ENCODE measurements around the gene DUSP12. TPM values are rescaled to one million over a fixed set of nuclear protein-coding genes. Genes with fewer than 3 reads are reported as not detected.

Gene DUSP12
- total RNA-seq, 1 donor from 2014 or later = 21.0 TPM

GRCh38 chr1:161790587-161791317, 41.2 kb downstream of the DUSP12 start:
- Histone ChIP-seq H3K27ac (no peak overlapping the region), H3K36me3 (peaks cover 46 to 70% of the 10 kb centered on the region in 2 donors), H3K4me1 (no peaks in the 10 kb centered on the region), H3K4me3 (no peak overlapping the region), H3K27me3 (no peaks in the 10 kb centered on the region), H3K9me3 (no peaks in the 10 kb centered on the region)
- intact Hi-C loops (cut with DNase I) = no loop called here
- TF ChIP-seq, protein P1, sequence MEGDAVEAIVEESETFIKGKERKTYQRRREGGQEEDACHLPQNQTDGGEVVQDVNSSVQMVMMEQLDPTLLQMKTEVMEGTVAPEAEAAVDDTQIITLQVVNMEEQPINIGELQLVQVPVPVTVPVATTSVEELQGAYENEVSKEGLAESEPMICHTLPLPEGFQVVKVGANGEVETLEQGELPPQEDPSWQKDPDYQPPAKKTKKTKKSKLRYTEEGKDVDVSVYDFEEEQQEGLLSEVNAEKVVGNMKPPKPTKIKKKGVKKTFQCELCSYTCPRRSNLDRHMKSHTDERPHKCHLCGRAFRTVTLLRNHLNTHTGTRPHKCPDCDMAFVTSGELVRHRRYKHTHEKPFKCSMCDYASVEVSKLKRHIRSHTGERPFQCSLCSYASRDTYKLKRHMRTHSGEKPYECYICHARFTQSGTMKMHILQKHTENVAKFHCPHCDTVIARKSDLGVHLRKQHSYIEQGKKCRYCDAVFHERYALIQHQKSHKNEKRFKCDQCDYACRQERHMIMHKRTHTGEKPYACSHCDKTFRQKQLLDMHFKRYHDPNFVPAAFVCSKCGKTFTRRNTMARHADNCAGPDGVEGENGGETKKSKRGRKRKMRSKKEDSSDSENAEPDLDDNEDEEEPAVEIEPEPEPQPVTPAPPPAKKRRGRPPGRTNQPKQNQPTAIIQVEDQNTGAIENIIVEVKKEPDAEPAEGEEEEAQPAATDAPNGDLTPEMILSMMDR (IDR thresholded peaks at IDR 0.05) = no peak
- DNase-seq (ENCODE audit: low spot score in 2 of 2) = no peak

- no peaks in the 10 kb centered on the region for H3K4me1 ChIP-seq
- H3K36me3 ChIP-seq = peaks cover 45 to 66% of the 10 kb centered on the region in 2 donors
- H3K27me3 ChIP-seq = no peaks in the 10 kb centered on the region
- no peak overlapping the region for H3K4me3 ChIP-seq
- intact Hi-C loops (cut with DNase I) = loop anchor here (1.0 kb wide), 1 partner anchor 245 kb away; no protein-coding TSS in a partner anchor
- no peaks in the 10 kb centered on the region for H3K9me3 ChIP-seq
- TF ChIP-seq, protein P1 (IDR thresholded peaks at IDR 0.05) = no peak
- H3K27ac ChIP-seq = no peak overlapping the region
- DNase-seq (ENCODE audit: low spot score in 2 of 2) = no peak
These were observed 42.5 kb downstream of the DUSP12 start for GRCh38 chr1:161791904-161792655.

DNA sequence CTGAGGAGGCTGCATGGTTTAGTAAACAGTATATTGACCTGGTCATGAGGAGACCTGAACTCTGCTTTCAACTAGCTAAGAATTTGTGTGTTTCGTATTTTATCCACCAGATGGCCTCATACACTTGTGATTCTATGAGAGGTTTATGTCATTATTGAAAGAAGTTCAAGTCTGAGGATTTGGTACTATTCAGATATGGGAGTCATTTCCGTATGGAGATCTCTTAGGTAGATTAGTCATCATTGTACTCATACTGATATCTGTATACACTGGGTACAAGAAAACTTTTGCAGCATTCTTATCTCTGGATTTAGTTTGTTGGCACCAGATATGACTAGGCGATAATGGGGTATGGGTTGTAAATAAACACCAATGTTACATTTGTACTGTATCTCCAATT, 43.2 kb downstream of the DUSP12 start:
- Histone ChIP-seq H3K4me3 (no peak overlapping the region), H3K27me3 (no peaks in the 10 kb centered on the region), H3K4me1 (no peaks in the 10 kb centered on the region), H3K9me3 (no peaks in the 10 kb centered on the region), H3K27ac (no peak overlapping the region), H3K36me3 (peaks cover 38 to 66% of the 10 kb centered on the region in 2 donors)
- TF ChIP-seq, protein P1 (IDR thresholded peaks at IDR 0.05) = peak; percentile 23 to 60 (median 40)
- intact Hi-C loops (cut with DNase I) = loop anchor here (1.0 kb wide), 1 partner anchor 245 kb away; no protein-coding TSS in a partner anchor
- no peak for DNase-seq (ENCODE audit: low spot score in 2 of 2)

- Histone ChIP-seq H3K27ac (no peak overlapping the region), H3K27me3 (no peaks in the 10 kb centered on the region), H3K36me3 (peaks cover 31 to 58% of the 10 kb centered on the region in 2 donors), H3K9me3 (no peaks in the 10 kb centered on the region), H3K4me1 (no peaks in the 10 kb centered on the region), H3K4me3 (no peak overlapping the region)
- DNase-seq (ENCODE audit: low spot score in 2 of 2) = no peak
- intact Hi-C loops (cut with DNase I) = no loop called here
- TF ChIP-seq, protein P1 (IDR thresholded peaks at IDR 0.05) = no peak
These were observed 50.2 kb downstream of the DUSP12 start for GRCh38 chr1:161799792-161800191.

GRCh38 chr1:161801955-161802354, 52.4 kb downstream of the DUSP12 start:
- H3K4me1 ChIP-seq = peaks cover 0 to 6% of the 10 kb centered on the region in 2 donors
- no peak overlapping the region for H3K27ac ChIP-seq
- peaks cover 16 to 43% of the 10 kb centered on the region in 2 donors for H3K36me3 ChIP-seq

More at GRCh38 chr1:161801955-161802354, 52.4 kb downstream of the DUSP12 start:
- Histone ChIP-seq H3K27me3 (no peaks in the 10 kb centered on the region), H3K4me3 (no peak overlapping the region), H3K9me3 (no peaks in the 10 kb centered on the region)
- no peak for DNase-seq (ENCODE audit: low spot score in 2 of 2)
- TF ChIP-seq, protein P1 (IDR thresholded peaks at IDR 0.05) = no peak
- intact Hi-C loops (cut with DNase I) = no loop called here
